ENCODE results near the gene RBPJL. TPM values are rescaled to one million over a fixed set of nuclear protein-coding genes. Genes with fewer than 3 reads are reported as not detected.

RBPJL gene
- total RNA-seq, 3 donors from 2014 or later = not detected

- no peak for DNase-seq (ENCODE audit: low spot score in 2 of 2)
- Histone ChIP-seq H3K4me1 (peaks cover 0 to 5% of the 10 kb centered on the region in 2 donors), H3K27me3 (peaks cover 0 to 14% of the 10 kb centered on the region in 2 donors), H3K27ac (no peak overlapping the region), H3K9me3 (no peaks in the 10 kb centered on the region), H3K4me3 (no peak overlapping the region), H3K36me3 (no peaks in the 10 kb centered on the region)
- TF ChIP-seq POLR2AphosphoS5 (IDR thresholded peaks at IDR 0.05) = no peak
- no peak for TF ChIP-seq CTCF (IDR thresholded peaks at IDR 0.05)
- no peak for TF ChIP-seq POLR2A (IDR thresholded peaks at IDR 0.05)
- intact Hi-C loops (cut with DNase I; ENCODE audit: low total_unique reads) = no loop called here
These were observed 1.4 kb upstream of the RBPJL start for GRCh38 chr20:45305262-45305661.

- Histone ChIP-seq H3K36me3 (no peaks in the 10 kb centered on the region), H3K4me1 (peaks cover 0 to 5% of the 10 kb centered on the region in 2 donors), H3K4me3 (no peak overlapping the region), H3K27ac (no peak overlapping the region), H3K27me3 (peaks cover 0 to 19% of the 10 kb centered on the region in 2 donors), H3K9me3 (no peaks in the 10 kb centered on the region)
- intact Hi-C loops (cut with DNase I; ENCODE audit: low total_unique reads) = no loop called here
- TF ChIP-seq CTCF (IDR thresholded peaks at IDR 0.05) (no peak), POLR2AphosphoS5 (IDR thresholded peaks at IDR 0.05) (no peak), POLR2A (IDR thresholded peaks at IDR 0.05) (no peak)
- no peak for DNase-seq (ENCODE audit: low spot score in 2 of 2)
These were observed 518 bp downstream of the RBPJL start for GRCh38 chr20:45307076-45307640.

GRCh38 chr20:45308117-45308778 lies 1.6 kb downstream of the RBPJL start, which contains the start of gene MATN4:
MATN4 (minus strand) TSS chr20:45308299; CDS start chr20:45305582, 2,717 bp downstream.
- DNase-seq (ENCODE audit: low spot score in 2 of 2) = no peak
- Histone ChIP-seq H3K9me3 (no peaks in the 10 kb centered on the region), H3K27ac (no peak within 1 kb of the TSS), H3K27me3 (peaks cover 0 to 21% of the 10 kb centered on the region in 2 donors), H3K36me3 (no peaks in the 10 kb centered on the region), H3K4me1 (peaks cover 0 to 5% of the 10 kb centered on the region in 2 donors), H3K4me3 (peak within 1 kb of the TSS in 2 of 3 donors; percentile 5 to 7)
- no peak for TF ChIP-seq POLR2A (IDR thresholded peaks at IDR 0.05)
- TF ChIP-seq CTCF (IDR thresholded peaks at IDR 0.05) = peak in 2 of 3 donors; percentile 42
- intact Hi-C loops (cut with DNase I; ENCODE audit: low total_unique reads) = no loop called here

- no peaks in the 10 kb centered on the region for H3K36me3 ChIP-seq
- H3K4me3 ChIP-seq = no peak overlapping the region
- H3K9me3 ChIP-seq = no peaks in the 10 kb centered on the region
- intact Hi-C loops (cut with DNase I; ENCODE audit: low total_unique reads) = no loop called here
- H3K4me1 ChIP-seq = peaks cover 0 to 5% of the 10 kb centered on the region in 2 donors
- peaks cover 0 to 25% of the 10 kb centered on the region in 2 donors for H3K27me3 ChIP-seq
- no peak overlapping the region for H3K27ac ChIP-seq
- TF ChIP-seq POLR2A (IDR thresholded peaks at IDR 0.05) = no peak
- TF ChIP-seq POLR2AphosphoS5 (IDR thresholded peaks at IDR 0.05) = no peak
- no peak for TF ChIP-seq CTCF (IDR thresholded peaks at IDR 0.05)
- no peak for DNase-seq (ENCODE audit: low spot score in 2 of 2)
These were observed 2.4 kb downstream of the RBPJL start for GRCh38 chr20:45309075-45309474.

- H3K4me3 ChIP-seq = no peak overlapping the region
- intact Hi-C loops (cut with DNase I; ENCODE audit: low total_unique reads) = loop anchor here (10.0 kb wide), 1 partner anchor 463 kb away; no protein-coding TSS in a partner anchor
- H3K4me1 ChIP-seq = peaks cover 0 to 5% of the 10 kb centered on the region in 2 donors
- TF ChIP-seq CTCF (IDR thresholded peaks at IDR 0.05) = peak; percentile 37 to 66 (median 55)
- no peak for TF ChIP-seq POLR2AphosphoS5 (IDR thresholded peaks at IDR 0.05)
- TF ChIP-seq POLR2A (IDR thresholded peaks at IDR 0.05) = no peak
- H3K36me3 ChIP-seq = no peaks in the 10 kb centered on the region
- H3K27ac ChIP-seq = no peak overlapping the region
- H3K9me3 ChIP-seq = no peaks in the 10 kb centered on the region
- no peak for DNase-seq (ENCODE audit: low spot score in 2 of 2)
- H3K27me3 ChIP-seq = peaks cover 3 to 31% of the 10 kb centered on the region in 2 donors
These were observed 5.1 kb downstream of the RBPJL start for GRCh38 chr20:45311589-45312211.
